ENCODE measurements around the gene CACTIN.
"Not testable (repeated sequence)": the region's sequence is repeated elsewhere in the genome, so short reads cannot be mapped to it uniquely, and the experiment has no call there.

The CACTIN gene

GRCh38 chr19:3586127-3586626 is 40.4 kb downstream of the CACTIN start:
- Mint-ChIP-seq H3K9me3 (no peaks in the 10 kb centered on the region), H3K27ac (no peak overlapping the region), H3K36me3 (ENCODE audit: low read depth) (no peaks in the 10 kb centered on the region), H3K4me3 (no peak overlapping the region), H3K27me3 (no peaks in the 10 kb centered on the region), H3K4me1 (ENCODE audit: low read depth) (no peaks in the 10 kb centered on the region)

- Mint-ChIP-seq H3K4me3 (no peak within 1 kb of the TSS), H3K36me3 (ENCODE audit: low read depth) (no peaks in the 10 kb centered on the region), H3K9me3 (no peaks in the 10 kb centered on the region)
Observed at GRCh38 chr19:3585301-3586126, 41.1 kb downstream of the CACTIN start, which contains the start of gene GIPC3. TSS of gene GIPC3 (plus strand) at chr19:3585478. CDS start at chr19:3585598, 120 bp downstream.

GRCh38 chr19:3584036-3584802 is 42.4 kb downstream of the CACTIN start:
- not testable (repeated sequence) for H3K27ac Mint-ChIP-seq; H3K36me3 Mint-ChIP-seq (ENCODE audit: low read depth); H3K4me3 Mint-ChIP-seq; H3K4me1 Mint-ChIP-seq (ENCODE audit: low read depth); H3K27me3 Mint-ChIP-seq; H3K9me3 Mint-ChIP-seq

More at GRCh38 chr19:3585301-3586126, 41.1 kb downstream of the CACTIN start, which contains the start of gene GIPC3:
- Mint-ChIP-seq H3K27me3 (no peaks in the 10 kb centered on the region), H3K27ac (no peak within 1 kb of the TSS), H3K4me1 (ENCODE audit: low read depth) (no peaks in the 10 kb centered on the region)

DNA sequence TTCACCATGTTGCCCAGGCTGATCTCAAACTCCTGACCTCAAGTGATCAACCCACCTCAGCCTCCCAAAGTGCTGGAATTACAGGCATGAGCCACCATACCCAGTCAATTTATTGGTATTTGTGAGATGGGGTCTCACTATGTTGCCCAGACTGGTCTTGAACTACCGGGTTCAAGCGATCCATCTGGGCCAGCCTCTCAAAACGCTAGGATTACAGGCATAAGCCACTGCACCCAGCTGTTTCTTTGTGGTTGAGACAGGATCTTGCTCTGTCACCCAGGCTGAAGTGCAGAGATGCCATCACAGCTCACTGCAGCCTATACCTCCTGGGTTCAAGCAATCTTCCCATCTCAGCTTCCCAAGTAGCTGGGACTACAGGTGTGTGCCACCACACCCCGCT is 44.8 kb downstream of the CACTIN start:
- not testable (repeated sequence) for H3K4me1 Mint-ChIP-seq (ENCODE audit: low read depth); H3K27me3 Mint-ChIP-seq; H3K4me3 Mint-ChIP-seq; H3K9me3 Mint-ChIP-seq; H3K36me3 Mint-ChIP-seq (ENCODE audit: low read depth); H3K27ac Mint-ChIP-seq

DNA sequence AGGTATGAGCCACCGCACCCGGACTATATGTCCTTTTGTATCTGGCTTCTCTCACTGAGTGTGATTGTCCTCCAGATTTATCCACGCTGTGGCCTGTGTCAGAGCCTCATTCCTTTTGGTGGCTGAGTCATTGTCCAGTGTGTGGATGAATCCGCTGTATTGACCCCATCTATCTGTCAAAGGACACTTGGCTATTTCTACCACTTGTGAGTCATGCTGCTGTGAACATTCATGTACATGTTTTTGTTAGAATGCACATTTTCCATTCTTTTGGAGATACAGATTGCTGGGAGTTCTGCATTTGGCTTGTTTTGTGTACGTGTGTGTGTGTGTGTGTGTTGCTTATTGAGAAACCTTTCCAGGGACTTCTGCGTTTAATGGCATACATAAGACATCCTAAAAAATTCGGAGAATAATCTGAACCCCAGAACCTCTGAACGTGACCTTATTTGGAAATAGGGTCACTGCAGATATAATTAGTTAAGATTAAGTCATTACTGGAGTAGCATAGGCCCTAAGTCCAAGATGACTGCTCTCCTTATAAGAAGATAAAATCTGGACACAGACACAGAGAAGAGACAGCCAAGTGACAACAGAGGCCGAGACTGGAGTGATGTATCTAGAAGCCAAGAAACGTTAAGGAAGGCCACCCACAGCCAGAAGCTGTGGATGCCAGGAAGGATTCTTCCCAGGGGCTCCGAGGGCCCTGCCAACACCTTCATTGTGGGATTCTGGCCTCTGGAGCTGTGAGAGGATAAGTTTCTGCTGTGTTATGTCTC is 46.2 kb downstream of the CACTIN start:
- H3K27ac Mint-ChIP-seq, result no peak overlapping the region

DNA sequence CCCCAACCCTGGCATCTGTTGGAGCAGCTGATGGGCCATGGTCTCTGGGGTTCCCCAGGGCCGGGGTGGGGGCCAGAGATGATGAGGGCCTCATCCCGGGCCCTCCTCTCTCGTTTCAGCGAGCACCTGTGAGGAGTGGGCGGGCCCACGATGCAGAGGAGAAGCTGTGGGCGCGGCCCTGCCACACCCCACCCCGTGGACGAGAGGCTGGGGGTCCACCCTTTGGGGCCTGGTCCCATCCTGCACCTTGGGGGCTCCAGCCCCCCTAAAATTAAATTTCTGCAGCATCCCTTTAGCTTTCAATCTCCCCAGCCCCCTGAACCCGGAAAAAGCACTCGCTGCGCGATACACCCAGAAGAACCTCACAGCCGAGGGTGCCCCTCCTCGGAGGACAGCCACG is 48.2 kb downstream of the CACTIN start:
- H3K4me1 Mint-ChIP-seq (ENCODE audit: low read depth), result peaks cover 7% of the 10 kb centered on the region
- H3K27me3 Mint-ChIP-seq, result no peaks in the 10 kb centered on the region
- peaks cover 8% of the 10 kb centered on the region for H3K36me3 Mint-ChIP-seq (ENCODE audit: low read depth)
- no peaks in the 10 kb centered on the region for H3K9me3 Mint-ChIP-seq
- H3K27ac Mint-ChIP-seq, result no peak overlapping the region
- H3K4me3 Mint-ChIP-seq, result no peak overlapping the region

More for the DNA sequence above, 46.2 kb downstream of the CACTIN start:
- Mint-ChIP-seq H3K4me1 (ENCODE audit: low read depth) (no peaks in the 10 kb centered on the region), H3K9me3 (no peaks in the 10 kb centered on the region), H3K4me3 (no peak overlapping the region), H3K27me3 (no peaks in the 10 kb centered on the region), H3K36me3 (ENCODE audit: low read depth) (peaks cover 3% of the 10 kb centered on the region)

GRCh38 chr19:3577723-3578344 is 48.8 kb downstream of the CACTIN start:
- Mint-ChIP-seq H3K27me3 (no peaks in the 10 kb centered on the region), H3K4me1 (ENCODE audit: low read depth) (peaks cover 7% of the 10 kb centered on the region), H3K36me3 (ENCODE audit: low read depth) (peaks cover 8% of the 10 kb centered on the region), H3K4me3 (no peak overlapping the region), H3K9me3 (no peaks in the 10 kb centered on the region), H3K27ac (no peak overlapping the region)

- no peak overlapping the region for H3K27ac Mint-ChIP-seq
- no peaks in the 10 kb centered on the region for H3K9me3 Mint-ChIP-seq
- peaks cover 8% of the 10 kb centered on the region for H3K36me3 Mint-ChIP-seq (ENCODE audit: low read depth)
- H3K4me3 Mint-ChIP-seq, result no peak overlapping the region
- no peaks in the 10 kb centered on the region for H3K27me3 Mint-ChIP-seq
- H3K4me1 Mint-ChIP-seq (ENCODE audit: low read depth), result peaks cover 13% of the 10 kb centered on the region
Observed at GRCh38 chr19:3576696-3577443, 49.7 kb downstream of the CACTIN start.

DNA sequence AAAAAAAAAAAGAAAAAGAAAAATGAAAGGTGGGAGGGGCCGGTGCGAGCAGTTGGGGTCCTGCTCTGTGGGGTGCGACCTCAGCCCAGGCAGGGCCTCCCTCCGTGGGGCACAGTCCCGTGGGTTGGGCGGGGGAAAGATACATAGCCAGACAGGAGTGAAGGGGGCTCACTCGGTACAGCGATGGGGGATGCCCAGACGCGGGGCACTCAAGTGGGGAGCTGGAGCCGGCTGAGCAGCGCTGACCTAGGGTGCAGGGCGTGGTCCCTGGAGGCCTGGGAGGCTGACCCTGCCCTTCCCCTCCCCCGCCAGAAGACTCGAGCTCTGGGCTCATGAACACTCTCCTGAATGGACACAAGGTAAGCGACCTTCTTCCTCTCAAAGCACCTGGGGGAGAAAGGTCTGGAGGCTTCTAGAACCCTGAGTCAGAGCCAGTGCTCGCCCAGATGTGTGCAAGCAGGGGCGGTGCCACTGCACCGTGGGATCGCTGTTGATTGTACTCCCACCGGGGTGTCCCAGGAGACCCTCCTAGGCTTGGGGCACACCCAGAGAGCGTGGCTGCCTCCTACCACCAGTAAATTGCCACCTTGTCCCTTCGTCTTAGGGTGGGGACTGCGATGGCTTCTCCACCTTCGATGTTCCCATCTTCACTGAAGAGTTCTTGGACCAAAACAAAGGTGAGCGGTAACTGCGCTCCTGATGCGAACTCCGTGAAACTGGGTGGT is 50.5 kb downstream of the CACTIN start:
- peaks cover 17% of the 10 kb centered on the region for H3K4me1 Mint-ChIP-seq (ENCODE audit: low read depth)
- no peak overlapping the region for H3K27ac Mint-ChIP-seq
- no peak overlapping the region for H3K4me3 Mint-ChIP-seq
- H3K9me3 Mint-ChIP-seq, result no peaks in the 10 kb centered on the region
- no peaks in the 10 kb centered on the region for H3K27me3 Mint-ChIP-seq
- H3K36me3 Mint-ChIP-seq (ENCODE audit: low read depth), result peaks cover 8% of the 10 kb centered on the region

DNA sequence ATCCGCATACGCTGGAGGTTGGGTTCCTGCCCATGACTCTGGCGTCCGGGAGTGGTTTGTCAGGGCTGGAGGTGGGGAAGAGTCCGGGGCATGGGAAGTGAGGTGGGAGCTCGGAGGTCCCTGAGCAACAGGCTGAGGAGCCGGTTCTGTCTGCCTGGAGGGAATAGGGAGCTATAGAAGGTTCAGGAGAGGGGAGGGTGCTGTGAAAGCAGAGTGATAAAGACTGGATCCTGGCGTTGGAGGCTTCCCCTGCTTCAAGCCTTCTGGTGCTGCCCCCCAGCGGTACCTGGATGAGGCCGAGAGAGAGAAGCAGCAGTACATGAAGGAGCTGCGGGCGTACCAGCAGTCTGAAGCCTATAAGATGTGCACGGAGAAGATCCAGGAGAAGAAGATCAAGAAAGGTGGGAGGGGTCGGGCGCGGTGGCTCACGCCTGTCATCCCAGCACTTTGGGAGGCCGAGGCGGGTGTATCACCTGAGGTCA is 51.3 kb downstream of the CACTIN start:
- peaks cover 8% of the 10 kb centered on the region for H3K36me3 Mint-ChIP-seq (ENCODE audit: low read depth)
- H3K4me3 Mint-ChIP-seq, result no peak overlapping the region
- no peaks in the 10 kb centered on the region for H3K27me3 Mint-ChIP-seq
- no peak overlapping the region for H3K27ac Mint-ChIP-seq
- peaks cover 17% of the 10 kb centered on the region for H3K4me1 Mint-ChIP-seq (ENCODE audit: low read depth)
- H3K9me3 Mint-ChIP-seq, result no peaks in the 10 kb centered on the region

- Mint-ChIP-seq H3K4me3 (peak overlapping the region; percentile 72), H3K4me1 (ENCODE audit: low read depth) (peaks cover 17% of the 10 kb centered on the region), H3K27me3 (no peaks in the 10 kb centered on the region), H3K36me3 (ENCODE audit: low read depth) (peaks cover 8% of the 10 kb centered on the region), H3K27ac (no peak overlapping the region), H3K9me3 (no peaks in the 10 kb centered on the region)
Observed at GRCh38 chr19:3573858-3574637, 52.5 kb downstream of the CACTIN start.

DNA sequence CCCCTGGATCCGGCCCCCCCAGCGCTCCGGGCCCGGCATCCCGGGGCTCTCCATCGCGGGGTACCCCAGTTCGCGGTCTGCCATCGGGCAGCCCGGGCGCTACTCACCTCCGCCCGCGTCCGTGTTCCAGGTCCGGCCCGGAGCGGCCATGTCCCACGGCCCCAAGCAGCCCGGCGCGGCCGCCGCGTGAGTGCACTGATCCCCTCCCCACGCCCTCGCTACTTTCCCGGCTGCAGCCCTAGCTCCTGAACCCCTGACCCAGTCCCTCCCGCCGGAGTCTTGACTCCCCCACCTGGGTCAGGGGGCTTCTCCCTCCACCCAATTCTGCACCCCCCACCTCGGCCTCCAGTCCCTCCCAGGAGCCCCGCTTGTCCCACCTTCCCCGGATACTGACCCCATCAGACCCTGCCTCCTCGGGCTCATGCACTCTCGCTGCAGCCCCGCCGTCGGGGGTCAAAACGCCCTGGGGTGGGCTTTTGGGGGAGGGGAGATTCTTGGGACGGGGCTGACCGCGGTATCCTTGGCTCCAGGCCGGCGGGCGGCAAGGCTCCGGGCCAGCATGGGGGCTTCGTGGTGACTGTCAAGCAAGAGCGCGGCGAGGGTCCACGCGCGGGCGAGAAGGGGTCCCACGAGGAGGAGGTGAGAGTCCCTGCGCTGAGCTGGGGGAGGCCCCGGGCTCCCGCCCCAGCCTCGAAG is 53.3 kb downstream of the CACTIN start:
- Mint-ChIP-seq H3K27me3 (no peaks in the 10 kb centered on the region), H3K9me3 (no peaks in the 10 kb centered on the region), H3K27ac (no peak overlapping the region), H3K4me1 (ENCODE audit: low read depth) (peaks cover 17% of the 10 kb centered on the region), H3K4me3 (peak overlapping the region; percentile 72), H3K36me3 (ENCODE audit: low read depth) (peaks cover 8% of the 10 kb centered on the region)
